Left ventricle myocardium inferior (tissue), 1 donor: Measurements from ENCODE around the gene COPZ1. TPM values are rescaled to one million over a fixed set of nuclear protein-coding genes. Genes with fewer than 3 reads are reported as not detected.

Experiments
- DNase-seq: peaks from one replicate; pipeline ENCODE4 v3.0.0-alpha.2; 2020
- H3K27ac ChIP-seq: fragments of 200-600 bp; replicated peaks from 2 replicates; pipeline ENCODE4 v1.8.0; 2021
- H3K27me3 ChIP-seq: fragments of 200-600 bp; 2 replicates; pipeline ENCODE4 v1.8.0; 2021; ENCODE audit warnings: low read depth
- H3K36me3 ChIP-seq: fragments of 200-600 bp; 2 replicates; pipeline ENCODE4 v1.8.0; 2021
- H3K4me1 ChIP-seq: fragments of 200-600 bp; 2 replicates; pipeline ENCODE4 v1.8.0; 2021
- H3K4me3 ChIP-seq: fragments of 200-600 bp; 2 replicates; pipeline ENCODE4 v1.8.0; 2021; ENCODE audit warnings: mild to moderate bottlenecking, moderate library complexity
- H3K9me3 ChIP-seq: fragments of 200-600 bp; replicated peaks from 2 replicates; pipeline ENCODE4 v1.8.0; 2021
- CTCF ChIP-seq: fragments of 200-600 bp; IDR thresholded peaks from 2 replicates; pipeline ENCODE4 v1.8.0; 2021; ENCODE audit warnings: antibody characterized with exemption, mild to moderate bottlenecking, borderline replicate concordance
- intact Hi-C: fragments of 100-400 bp; cut with micrococcal nuclease; formaldehyde crosslinking; loops from one replicate; pipeline ENCODE4 v1.11.0; 2022
- total RNA-seq: library from RNA; stranded (reverse); fragmentation: NEBNext Ultra II Directional; extraction: Animal tissue kit (Norgen Biotek cat#: 25700); gene quantifications from one replicate; pipeline ENCODE4 v1.2.1, GENCODE V29; 2021
- donor health status: DM: no; HTN: yes; CAD: no; lungs with severe emphysema.

Gene COPZ1
- total RNA-seq, 1 donor from 2014 or later = 110 TPM

DNA sequence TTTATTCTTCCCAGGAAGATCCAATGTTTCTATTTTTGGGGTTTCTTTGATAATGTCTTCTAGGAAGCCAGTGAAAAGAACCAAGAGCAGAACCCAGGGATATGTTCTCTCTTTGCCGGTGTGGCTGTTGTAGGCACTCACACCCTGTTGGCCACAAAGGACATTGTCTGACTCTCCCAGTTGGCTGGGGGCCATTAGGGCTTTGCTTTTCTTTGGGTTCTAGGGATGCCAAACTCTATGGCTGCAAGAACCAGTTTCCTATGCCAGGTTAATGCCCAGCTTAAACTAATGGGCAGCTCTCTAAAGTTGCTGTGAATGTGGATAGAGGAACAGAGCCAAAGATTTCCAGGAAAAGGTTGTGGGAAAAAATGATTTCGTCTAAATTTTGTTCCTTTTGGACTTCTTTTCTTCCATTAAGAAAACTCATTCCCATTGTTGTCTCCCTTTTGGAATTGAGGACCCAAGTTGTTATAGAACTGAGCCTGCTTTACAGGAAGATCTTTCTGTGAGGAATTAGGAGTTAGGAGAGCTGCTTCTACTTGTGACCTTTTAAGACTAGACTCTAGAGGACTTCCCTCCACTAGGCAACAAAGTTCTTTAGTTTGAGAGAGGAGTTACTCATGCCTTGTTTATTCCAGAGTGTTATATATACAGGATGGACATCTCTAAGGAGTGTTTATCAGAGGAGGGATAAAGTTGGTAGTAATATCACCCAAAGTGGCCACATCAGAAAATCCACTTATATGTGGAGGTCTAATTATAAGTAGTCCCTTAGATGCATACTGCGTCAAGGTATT is 13.1 kb downstream of the COPZ1 start:
- TF ChIP-seq CTCF = no peak
- Histone ChIP-seq H3K9me3 (no peaks in the 10 kb centered on the region), H3K36me3 (peaks cover 28% of the 10 kb centered on the region), H3K27ac (peak overlapping the region; percentile 72), H3K4me1 (peaks cover 49% of the 10 kb centered on the region), H3K27me3 (no peaks in the 10 kb centered on the region), H3K4me3 (no peak overlapping the region)
- intact Hi-C loops = no loop called here
- no peak for DNase-seq

GRCh38 chr12:54338698-54339296 is 13.9 kb downstream of the COPZ1 start:
- no peaks in the 10 kb centered on the region for H3K27me3 ChIP-seq
- DNase-seq = no peak
- no peak for TF ChIP-seq CTCF
- H3K4me1 ChIP-seq = peaks cover 49% of the 10 kb centered on the region
- intact Hi-C loops = no loop called here
- H3K27ac ChIP-seq = peak overlapping the region; percentile 72
- peaks cover 35% of the 10 kb centered on the region for H3K36me3 ChIP-seq
- H3K9me3 ChIP-seq = no peaks in the 10 kb centered on the region
- H3K4me3 ChIP-seq = no peak overlapping the region

DNA sequence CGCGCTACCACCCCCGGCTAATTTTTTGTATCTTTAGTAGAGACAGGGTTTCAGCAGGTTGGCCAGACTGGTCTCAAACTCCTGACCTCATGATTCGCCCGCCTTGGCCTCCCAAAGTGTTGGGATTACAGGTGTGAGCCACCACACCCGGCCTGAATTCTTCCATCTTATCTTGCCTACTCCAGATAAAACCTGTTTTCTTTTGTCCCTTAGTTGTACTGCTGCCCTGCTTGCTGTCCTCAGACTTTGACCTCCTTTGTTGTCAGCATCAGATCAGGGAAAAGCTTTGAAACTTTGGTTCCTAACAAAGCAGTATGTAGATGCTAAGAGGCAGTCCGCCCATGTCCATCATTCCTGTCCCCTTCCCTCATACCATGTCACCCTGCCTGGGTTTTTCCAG is 15.9 kb downstream of the COPZ1 start:
- Histone ChIP-seq H3K4me1 (peaks cover 34% of the 10 kb centered on the region), H3K9me3 (no peaks in the 10 kb centered on the region), H3K27me3 (no peaks in the 10 kb centered on the region), H3K36me3 (peaks cover 56% of the 10 kb centered on the region), H3K27ac (no peak overlapping the region), H3K4me3 (no peak overlapping the region)
- no peak for TF ChIP-seq CTCF
- intact Hi-C loops = no loop called here
- DNase-seq = no peak

DNA sequence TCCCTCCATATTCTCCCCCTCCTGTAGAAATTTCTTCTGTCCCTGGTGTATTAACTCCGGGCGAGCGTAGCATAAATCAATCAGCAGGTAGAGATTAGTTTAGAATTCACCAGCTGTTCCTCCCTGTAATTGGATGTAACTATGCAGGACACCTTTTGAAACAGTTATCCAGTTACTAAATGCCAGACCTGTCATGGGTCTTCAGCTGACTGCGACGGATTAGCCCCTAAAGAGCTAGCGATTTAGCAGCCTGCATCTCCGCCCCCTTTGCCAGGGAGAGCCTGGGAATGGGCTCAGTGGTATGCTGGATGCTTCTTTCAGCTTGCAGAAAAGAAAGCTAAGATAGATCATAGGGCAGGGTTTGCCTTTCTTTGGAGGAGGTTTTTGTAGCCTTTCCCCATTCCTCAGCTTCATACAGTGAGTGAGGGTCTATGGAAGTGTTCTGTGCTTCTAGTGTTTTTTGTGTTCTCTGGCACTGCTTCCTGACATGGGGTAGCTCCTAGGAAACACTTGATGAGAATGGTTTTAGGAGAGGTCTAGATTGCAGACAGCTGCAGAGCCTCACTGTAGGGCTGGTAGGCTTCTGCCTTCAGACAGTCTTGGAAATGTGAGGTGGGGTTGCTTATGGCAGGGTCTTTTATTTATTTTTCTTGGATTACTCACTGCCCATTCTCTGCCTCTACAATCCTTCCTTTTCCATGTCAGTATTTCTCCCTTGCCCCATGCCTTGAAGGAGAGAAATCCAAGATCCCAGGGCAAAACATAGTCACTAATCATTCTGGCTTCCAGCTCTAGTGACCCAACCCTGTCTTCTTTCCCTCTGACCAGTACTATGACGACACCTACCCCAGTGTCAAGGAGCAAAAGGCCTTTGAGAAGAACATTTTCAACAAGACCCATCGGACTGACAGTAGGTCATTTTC is 16.7 kb downstream of the COPZ1 start:
- H3K9me3 ChIP-seq = no peaks in the 10 kb centered on the region
- peaks cover 28% of the 10 kb centered on the region for H3K4me1 ChIP-seq
- H3K27me3 ChIP-seq = no peaks in the 10 kb centered on the region
- no peak overlapping the region for H3K27ac ChIP-seq
- H3K4me3 ChIP-seq = no peak overlapping the region
- intact Hi-C loops = no loop called here
- TF ChIP-seq CTCF = no peak
- DNase-seq = no peak
- peaks cover 64% of the 10 kb centered on the region for H3K36me3 ChIP-seq

DNA sequence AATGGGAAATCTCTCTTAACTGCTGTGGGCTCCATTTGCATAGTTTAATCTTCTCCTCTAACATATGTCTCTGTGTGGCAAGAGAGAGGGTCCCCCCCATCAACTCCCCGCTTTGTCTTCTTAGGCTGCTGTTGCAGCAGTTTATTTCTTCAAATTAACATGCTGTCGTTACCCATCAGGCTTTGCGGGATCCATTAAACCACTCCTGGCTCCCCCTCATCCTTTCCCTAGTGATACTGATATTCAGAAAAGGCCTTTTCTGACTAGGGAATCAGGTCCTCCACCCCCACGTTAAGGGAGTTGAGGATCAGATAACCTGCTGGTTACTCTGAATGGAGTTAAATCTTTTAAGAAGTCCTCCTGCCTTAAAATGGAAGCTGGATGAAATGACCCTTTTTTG is 24.1 kb downstream of the COPZ1 start:
- Histone ChIP-seq H3K4me1 (peaks cover 35% of the 10 kb centered on the region), H3K4me3 (no peak overlapping the region), H3K36me3 (peaks cover 74% of the 10 kb centered on the region), H3K27ac (no peak overlapping the region), H3K27me3 (no peaks in the 10 kb centered on the region), H3K9me3 (no peaks in the 10 kb centered on the region)
- no peak for TF ChIP-seq CTCF
- no peak for DNase-seq
- intact Hi-C loops = no loop called here
